B cell (primary cell): ENCODE measurements around the gene PDE6B. TPM values are rescaled to one million over a fixed set of nuclear protein-coding genes. Genes with fewer than 3 reads are reported as not detected.

Experiments
- ATAC-seq: fragments of 200-7000 bp; cut with Tn5 transposase; one replicate; pipeline ENCODE4 v1.10.0; 2021; ENCODE audit warnings: low read depth, mild to moderate bottlenecking, moderate number of reproducible peaks, moderate library complexity
- CTCF ChIA-PET: fragments of 350-600 bp; sonication (Branson Sonifier 250); formaldehyde crosslinking; loops from one replicate; lab custom pipeline; 2021; ENCODE audit warnings: antibody characterized with exemption, inconsistent platforms; lab: Charles Lee
- POLR2A ChIA-PET: fragments of 350-600 bp; sonication (Branson Sonifier 250); formaldehyde crosslinking; loops from one replicate; lab custom pipeline; 2021; ENCODE audit warnings: antibody characterized with exemption; lab: Charles Lee
- DNase-seq: peaks from one replicate; pipeline ENCODE4 v3.0.0; 2013
- H2AFZ ChIP-seq: 2 replicates; pipeline ENCODE4 v1.6.1; 2012; ENCODE audit warnings: mild to moderate bottlenecking, low read depth, low read length; ENCODE audit not compliant: insufficient read depth, poor library complexity, severe bottlenecking
- H3K27ac ChIP-seq, 2 donors: 1 replicate in 1 of 2; 2 replicates in 1 of 2; pipeline ENCODE4 v1.5.1; 2012 to 2013; ENCODE audit warnings: low read length in 2 of 2, mild to moderate bottlenecking in 2 of 2, moderate library complexity in 1 of 2
- H3K27me3 ChIP-seq, 4 experiments: fragments of 200-600 bp in 1 of 4; sonication (generic) in 1 of 4; replicated peaks in 1 of 4; 1 replicate in 2 of 4; 2 replicates in 2 of 4; pipeline versions ENCODE4 v1.6.1 to v1.7.0; 2013 to 2016; ENCODE audit warnings: low read length in 3 of 4, mild to moderate bottlenecking in 2 of 4, mixed read lengths in 1 of 4, moderate library complexity in 1 of 4; ENCODE audit not compliant: insufficient read depth in 4 of 4, control insufficient read depth in 3 of 4; ENCODE audit errors: control extremely low read depth in 1 of 4
- H3K36me3 ChIP-seq, 2 experiments: replicated peaks in 1 of 2; 1 replicate in 1 of 2; 2 replicates in 1 of 2; pipeline versions ENCODE4 v1.6.1 to v1.7.1; 2013; ENCODE audit warnings: low read length in 1 of 2; ENCODE audit not compliant: insufficient read depth in 2 of 2, control insufficient read depth in 1 of 2; ENCODE audit errors: control extremely low read depth in 1 of 2, extremely low read depth in 1 of 2
- H3K4me1 ChIP-seq, 2 donors: fragments of 200-600 bp in 1 of 2; sonication (generic) in 1 of 2; 1 replicate in 1 of 2; 2 replicates in 1 of 2; pipeline versions ENCODE4 v1.5.1 to v1.6.1; 2013 to 2017; ENCODE audit warnings: low read length in 2 of 2; ENCODE audit not compliant: control insufficient read depth in 2 of 2, insufficient read depth in 2 of 2
- H3K4me2 ChIP-seq: replicated peaks from 2 replicates; pipeline ENCODE3; 2012; ENCODE audit warnings: mild to moderate bottlenecking, low read depth, low read length; ENCODE audit not compliant: poor library complexity, severe bottlenecking
- H3K4me3 ChIP-seq, 5 experiments: fragments of 200-600 bp in 1 of 5; sonication (generic) in 1 of 5; 1 replicate in 3 of 5; 2 replicates in 2 of 5; pipeline versions ENCODE4 v1.5.1 to v1.7.0; 2011 to 2016; ENCODE audit warnings: low read length in 4 of 5, mild to moderate bottlenecking in 4 of 5, low read depth in 2 of 5, control low read depth in 1 of 5, moderate library complexity in 1 of 5; ENCODE audit not compliant: insufficient read depth in 1 of 5; ENCODE audit errors: control extremely low read depth in 1 of 5, extremely low read depth in 1 of 5
- H3K79me2 ChIP-seq: fragments of 200-600 bp; sonication (generic); one replicate; pipeline ENCODE4 v1.6.0; 2016; ENCODE audit warnings: low read length; ENCODE audit not compliant: control insufficient read depth, insufficient read depth
- H3K9ac ChIP-seq: fragments of 200-600 bp; sonication (generic); 2 replicates; pipeline ENCODE4 v1.6.1; 2017; ENCODE audit warnings: mild to moderate bottlenecking, low read length, moderate library complexity
- H3K9me3 ChIP-seq, 3 donors: one replicate each; pipeline versions ENCODE4 v1.6.1 to v1.7.1; 2013; ENCODE audit warnings: low read length in 2 of 3; ENCODE audit not compliant: control insufficient read depth in 2 of 3, insufficient read depth in 1 of 3; ENCODE audit errors: control extremely low read depth in 1 of 3
- H4K20me1 ChIP-seq: 2 replicates; pipeline ENCODE4 v1.6.0; 2012; ENCODE audit warnings: mild to moderate bottlenecking, low read length; ENCODE audit not compliant: insufficient read depth, control insufficient read depth, poor library complexity, severe bottlenecking
- H3K27ac Mint-ChIP-seq: one replicate; pipeline ENCODE4 v1.8.0; 2021; ENCODE audit warnings: mixed read lengths
- H3K27me3 Mint-ChIP-seq: one replicate; pipeline ENCODE4 v1.8.0; 2021; ENCODE audit warnings: mixed read lengths
- H3K4me1 Mint-ChIP-seq: one replicate; pipeline ENCODE4 v1.8.0; 2021; ENCODE audit warnings: mixed read lengths
- H3K4me3 Mint-ChIP-seq: one replicate; pipeline ENCODE4 v1.8.0; 2021; ENCODE audit warnings: mixed read lengths
- H3K9me3 Mint-ChIP-seq: one replicate; pipeline ENCODE4 v1.8.0; 2022; ENCODE audit warnings: mixed read lengths; ENCODE audit not compliant: insufficient read depth
- CTCF ChIP-seq: fragments of 200-600 bp; IDR thresholded peaks from one replicate; pipeline ENCODE4 v1.8.0; 2022; ENCODE audit warnings: antibody characterized with exemption, mild to moderate bottlenecking
- EZH2 ChIP-seq: IDR thresholded peaks from 2 replicates; pipeline ENCODE4 v1.6.1; 2012; ENCODE audit warnings: borderline replicate concordance, low read depth, mild to moderate bottlenecking, moderate library complexity, low read length; ENCODE audit not compliant: insufficient read depth, poor library complexity, severe bottlenecking
- WGBS: methylation state at CpG from one replicate; pipeline ENCODE4 v1.1.5; 2013; ENCODE audit warnings: missing lambda C conversion rate; ENCODE audit not compliant: insufficient coverage; 5-methylcytosine and 5-hydroxymethylcytosine counted together
- intact Hi-C: fragments of 100-400 bp; cut with micrococcal nuclease; formaldehyde crosslinking; loops from one replicate; pipeline ENCODE4 v1.10.0; 2022
- polyA plus RNA-seq: library from polyadenylated mRNA; depleted of rRNA; stranded (reverse); fragments of >200 nt; gene quantifications from 2 replicates; pipeline ENCODE4 v1.2.3, GENCODE V29; 2012
- total RNA-seq, 2 donors: library from RNA; stranded (reverse); fragments of 120-200 nt in 1 of 2; gene quantifications; 1 replicate in 1 of 2; 2 replicates in 1 of 2; pipeline versions ENCODE4 v1.2.3 to v1.2.4, GENCODE V29; 2013 to 2022

PDE6B gene
- total and polyA plus RNA-seq, 2 donors (not counting 1 experiment from before 2014, with no cell fraction given): 20.0 to 25.2 TPM

GRCh38 chr4:583820-584219, 41.6 kb upstream of the PDE6B start:
- H3K27me3 ChIP-seq: peaks cover 0 to 16% (median 7%) of the 10 kb centered on the region in 4 experiments
- Mint-ChIP-seq H3K27me3 (peaks cover 42% of the 10 kb centered on the region), H3K4me1 (no peaks in the 10 kb centered on the region), H3K9me3 (peaks cover 6% of the 10 kb centered on the region), H3K4me3 (no peak overlapping the region), H3K27ac (no peak overlapping the region)
- no peaks in the 10 kb centered on the region for H3K79me2 ChIP-seq
- ChIA-PET CTCF (no interaction called here), POLR2A (no interaction called here)
- no peaks in the 10 kb centered on the region for H3K36me3 ChIP-seq
- TF ChIP-seq EZH2: no peak
- TF ChIP-seq CTCF: no peak
- peaks cover 2 to 36% (median 15%) of the 10 kb centered on the region in 3 donors for H3K9me3 ChIP-seq
- H2AFZ ChIP-seq: no peak overlapping the region
- no CpG with 5 or more reads among the region's 2 CpGs for WGBS
- H4K20me1 ChIP-seq: no peaks in the 10 kb centered on the region
- no peak overlapping the region for H3K9ac ChIP-seq
- H3K4me3 ChIP-seq: no peak overlapping the region
- DNase-seq (no peak), ATAC-seq (no peak)
- no peaks in the 10 kb centered on the region for H3K4me1 ChIP-seq
- no peak overlapping the region for H3K27ac ChIP-seq
- no peak overlapping the region for H3K4me2 ChIP-seq
- intact Hi-C loops: no loop called here

GRCh38 chr4:587671-588350, 37.6 kb upstream of the PDE6B start:
- peaks cover 2 to 38% (median 15%) of the 10 kb centered on the region in 3 donors for H3K9me3 ChIP-seq
- Mint-ChIP-seq H3K27me3 (peaks cover 22% of the 10 kb centered on the region), H3K4me3 (no peak overlapping the region), H3K4me1 (no peaks in the 10 kb centered on the region), H3K9me3 (peaks cover 6% of the 10 kb centered on the region), H3K27ac (no peak overlapping the region)
- H4K20me1 ChIP-seq: no peaks in the 10 kb centered on the region
- no peak overlapping the region for H3K4me2 ChIP-seq
- H3K79me2 ChIP-seq: no peaks in the 10 kb centered on the region
- no peak overlapping the region for H3K4me3 ChIP-seq
- no peak overlapping the region for H3K27ac ChIP-seq
- peaks cover 0 to 4% (median 0%) of the 10 kb centered on the region in 4 experiments for H3K27me3 ChIP-seq
- DNase-seq (no peak), ATAC-seq (no peak)
- WGBS: 87% methylated on average over 25 of the region's 25 CpGs
- ChIA-PET POLR2A (no interaction called here), CTCF (no interaction called here)
- intact Hi-C loops: no loop called here
- no peaks in the 10 kb centered on the region for H3K36me3 ChIP-seq
- H2AFZ ChIP-seq: no peak overlapping the region
- TF ChIP-seq CTCF (no peak), EZH2 (no peak)
- H3K9ac ChIP-seq: no peak overlapping the region
- no peaks in the 10 kb centered on the region for H3K4me1 ChIP-seq
